ENCODE data around the gene ADAT1. TPM values are rescaled to one million over a fixed set of nuclear protein-coding genes. Genes with fewer than 3 reads are reported as not detected.

ADAT1 gene
- total RNA-seq, 1 experiment from 2014 or later = 52.0 TPM

Other genes with a start within 250 kb of the ADAT1 start
- 82.6 and 86.9 TPM in 2 replicates for gene CFDP1, start 189.8 kb downstream of the ADAT1 start, total RNA-seq (2014; rRNA removed; shearing (Covaris generic))
- gene TMEM170A, start 158.6 kb downstream of the ADAT1 start, total RNA-seq (2014; rRNA removed; shearing (Covaris generic)) = 14.2 and 19.6 TPM in 2 replicates
- gene CHST6, start 127.8 kb downstream of the ADAT1 start, total RNA-seq (2014; rRNA removed; shearing (Covaris generic)) = 0.96 and 1.3 TPM in 2 replicates
- not detected in 2 replicates for gene CHST5, start 87.2 kb downstream of the ADAT1 start, total RNA-seq (2014; rRNA removed; shearing (Covaris generic))
- 7.0 and 13.3 TPM in 2 replicates for gene TMEM231, start 67.0 kb downstream of the ADAT1 start, total RNA-seq (2014; rRNA removed; shearing (Covaris generic))
- gene GABARAPL2, start 56.9 kb downstream of the ADAT1 start, total RNA-seq (2014; rRNA removed; shearing (Covaris generic)) = 64.3 and 64.6 TPM in 2 replicates
- gene KARS1, start 24.4 kb upstream of the ADAT1 start, total RNA-seq (2014; rRNA removed; shearing (Covaris generic)) = 150 and 166 TPM in 2 replicates
- 41.8 and 42.8 TPM in 2 replicates for gene TERF2IP, start 24.5 kb upstream of the ADAT1 start, total RNA-seq (2014; rRNA removed; shearing (Covaris generic))
- not detected in 2 replicates for gene CPHXL2, start 53.7 kb upstream of the ADAT1 start, total RNA-seq (2014; rRNA removed; shearing (Covaris generic))
- not detected in 2 replicates for gene DUXB, start 78.2 kb upstream of the ADAT1 start, total RNA-seq (2014; rRNA removed; shearing (Covaris generic))
- gene CPHXL, start 103.2 kb upstream of the ADAT1 start, total RNA-seq (2014; rRNA removed; shearing (Covaris generic)) = not detected in 2 replicates